HepG2 (cell line): Measurements from ENCODE around the gene C2orf92. TPM values are rescaled to one million over a fixed set of nuclear protein-coding genes. Genes with fewer than 3 reads are reported as not detected.

ENCODE experiments used
- ELF1 ChIP-seq: sonication (generic); formaldehyde crosslinking; IDR thresholded peaks from 2 replicates; pipeline ENCODE4 v1.4.0; 2020; ENCODE audit warnings: missing genetic modification reagents
- FOXP4 ChIP-seq: sonication (generic); formaldehyde crosslinking; IDR thresholded peaks from 2 replicates; pipeline ENCODE4 v1.4.0; 2020; ENCODE audit warnings: missing genetic modification reagents
- GFI1 ChIP-seq: sonication (generic); formaldehyde crosslinking; IDR thresholded peaks from 2 replicates; pipeline ENCODE4 v1.5.0; 2020; ENCODE audit warnings: missing genetic modification reagents, mild to moderate bottlenecking, borderline replicate concordance
- IRF1 ChIP-seq: sonication (generic); formaldehyde crosslinking; IDR thresholded peaks from 2 replicates; pipeline ENCODE4 v1.4.0; 2020; ENCODE audit warnings: low read depth, mild to moderate bottlenecking, missing genetic modification reagents
- NKX3-1 ChIP-seq: sonication (generic); formaldehyde crosslinking; IDR thresholded peaks from 2 replicates; pipeline ENCODE4 v1.5.0; 2020; ENCODE audit warnings: missing genetic modification reagents
- NR2C2 ChIP-seq: sonication (generic); formaldehyde crosslinking; IDR thresholded peaks from 2 replicates; pipeline ENCODE4 v1.4.0; 2020; ENCODE audit warnings: missing genetic modification reagents, mild to moderate bottlenecking, moderate library complexity, borderline replicate concordance
- NR2F1 ChIP-seq, 2 experiments: fragments of 450-650 bp in 1 of 2; formaldehyde crosslinking in 1 of 2; IDR thresholded peaks; 2 replicates each; pipeline versions ENCODE4 v1.5.0 to v1.6.1; 2016 to 2020; ENCODE audit warnings: mild to moderate bottlenecking in 1 of 2, missing compliant biosample characterization in 1 of 2, missing genetic modification reagents in 1 of 2, moderate library complexity in 1 of 2
- RORA ChIP-seq: sonication (generic); formaldehyde crosslinking; IDR thresholded peaks from 2 replicates; pipeline ENCODE4 v1.5.0; 2020; ENCODE audit warnings: mild to moderate bottlenecking, missing genetic modification reagents, moderate library complexity
- SALL2 ChIP-seq: sonication (generic); formaldehyde crosslinking; IDR thresholded peaks from 2 replicates; pipeline ENCODE4 v1.8.1; 2023; ENCODE audit warnings: mild to moderate bottlenecking, missing genetic modification reagents, inconsistent platforms
- TAF15 ChIP-seq: fragments of 200-400 bp; formaldehyde crosslinking; IDR thresholded peaks from one replicate; pipeline ENCODE4 v1.6.1; 2018; ENCODE audit warnings: mild to moderate bottlenecking, low read depth, low read length; ENCODE audit not compliant: poor library complexity, severe bottlenecking
- TOPORS ChIP-seq: sonication (generic); formaldehyde crosslinking; IDR thresholded peaks from 2 replicates; pipeline ENCODE4 v1.8.0; 2023; ENCODE audit warnings: mild to moderate bottlenecking, missing genetic modification reagents
- ZBED4 ChIP-seq: sonication (generic); formaldehyde crosslinking; IDR thresholded peaks from 2 replicates; pipeline ENCODE4 v1.4.0; 2020; ENCODE audit warnings: missing genetic modification reagents, borderline replicate concordance
- ZFP41 ChIP-seq: sonication (generic); formaldehyde crosslinking; IDR thresholded peaks from 2 replicates; pipeline ENCODE4 v1.4.0; 2020; ENCODE audit warnings: mild to moderate bottlenecking, missing genetic modification reagents, borderline replicate concordance
- ZKSCAN8 ChIP-seq: IDR thresholded peaks from 2 replicates; pipeline ENCODE4 v1.6.1; 2016; ENCODE audit warnings: borderline replicate concordance, missing genetic modification reagents, missing compliant biosample characterization
- ZNF143 ChIP-seq: sonication (generic); formaldehyde crosslinking; IDR thresholded peaks from 2 replicates; pipeline ENCODE4 v1.4.0; 2020; ENCODE audit warnings: missing genetic modification reagents
- ZNF496 ChIP-seq: sonication (generic); formaldehyde crosslinking; IDR thresholded peaks from 2 replicates; pipeline ENCODE4 v1.8.1; 2023; ENCODE audit warnings: mild to moderate bottlenecking, moderate library complexity, missing genetic modification reagents; ENCODE audit not compliant: insufficient replicate concordance
- ZNF503 ChIP-seq: sonication (generic); formaldehyde crosslinking; IDR thresholded peaks from 2 replicates; pipeline ENCODE4 v1.4.0; 2020; ENCODE audit warnings: missing genetic modification reagents
- ZNF598 ChIP-seq: sonication (generic); formaldehyde crosslinking; IDR thresholded peaks from 2 replicates; pipeline ENCODE4 v1.5.1; 2020; ENCODE audit warnings: mild to moderate bottlenecking, missing genetic modification reagents, borderline replicate concordance
- ZNF777 ChIP-seq: sonication (generic); formaldehyde crosslinking; IDR thresholded peaks from 2 replicates; pipeline ENCODE4 v1.4.0; 2020; ENCODE audit warnings: missing genetic modification reagents
- ZSCAN29 ChIP-seq: sonication (generic); formaldehyde crosslinking; conservative IDR thresholded peaks from 2 replicates; pipeline ENCODE4 v1.4.0; 2020; ENCODE audit warnings: mild to moderate bottlenecking, missing genetic modification reagents
- polyA plus RNA-seq, 8 experiments: library from polyadenylated mRNA; depleted of rRNA in 3 of 8; stranded (reverse) in 7 of 8; unstranded in 1 of 8; fragments of >200 nt; fragmentation: Illumina TruSeq in 4 of 8; extraction: Trizol in 4 of 8; gene quantifications; 2 replicates each; pipeline versions ENCODE4 v1.2.1 to v1.2.3, GENCODE V29; 2011 to 2016; ENCODE audit warnings: low read depth in 4 of 8, missing spikeins in 1 of 8, mixed read lengths in 1 of 8; ENCODE audit not compliant: insufficient read depth in 1 of 8
- total RNA-seq, 5 experiments: library from RNA; depleted of rRNA; stranded (reverse); fragments of >200 nt; fragmentation: Illumina TruSeq; extraction: Trizol; gene quantifications; 2 replicates each; pipeline ENCODE4 v1.2.3, GENCODE V29; 2016; ENCODE audit warnings: low read depth in 1 of 5

Gene C2orf92
- total and polyA plus RNA-seq, 2 of the 13 experiments (the other 11 are each of a cell fraction or from before 2014, with no cell fraction given), result 4.9 to 5.0 TPM

DNA sequence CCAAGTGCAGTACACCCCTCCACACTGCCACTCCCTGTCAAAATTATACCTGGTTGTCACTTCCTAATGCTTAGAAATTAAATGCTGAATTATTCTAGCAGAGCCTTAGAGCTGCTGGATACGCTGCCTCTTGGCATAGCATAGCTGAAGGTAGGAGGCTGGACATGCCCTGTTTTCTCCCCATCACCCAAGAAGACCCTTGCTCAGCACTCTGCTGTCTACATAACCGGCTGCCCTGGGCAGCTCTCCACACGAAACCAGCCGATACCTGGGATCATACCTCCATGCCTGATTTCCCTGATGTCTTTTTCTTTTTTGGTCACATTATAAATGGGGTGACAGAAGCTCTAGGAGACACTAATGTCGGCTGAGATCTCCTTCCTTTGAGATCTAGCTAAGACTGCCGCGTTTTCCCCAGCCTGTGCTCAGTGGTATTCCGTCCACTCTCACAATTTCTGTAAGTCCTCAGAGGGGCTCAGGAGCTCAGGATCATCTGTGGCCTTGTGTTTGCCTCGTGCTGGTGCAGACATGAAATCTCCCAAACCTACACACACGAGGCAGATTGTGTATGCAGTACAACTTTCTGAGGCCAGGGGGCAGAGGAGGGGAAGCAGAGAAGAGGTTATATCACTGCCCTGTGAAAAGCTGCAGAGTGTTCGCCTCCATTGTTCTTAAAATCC, 30.4 kb downstream of the C2orf92 start (continued):
- TF ChIP-seq ZNF503 (CRISPR knock-in tag), result no peak
- TF ChIP-seq ZFP41 (CRISPR knock-in tag), result no peak
- TF ChIP-seq RORA (CRISPR knock-in tag), result no peak
- TF ChIP-seq NKX3-1 (CRISPR knock-in tag), result no peak
- TF ChIP-seq ZBED4 (CRISPR knock-in tag), result no peak
- TF ChIP-seq ZNF598 (CRISPR knock-in tag), result no peak
- no peak for TF ChIP-seq GFI1 (CRISPR knock-in tag)
- no peak for TF ChIP-seq ZNF143 (CRISPR knock-in tag)
- no peak for TF ChIP-seq NR2C2 (CRISPR knock-in tag)
- TF ChIP-seq FOXP4 (CRISPR knock-in tag), result no peak
- TF ChIP-seq SALL2 (CRISPR knock-in tag), result no peak
- TF ChIP-seq ELF1 (CRISPR knock-in tag), result no peak
- no peak for TF ChIP-seq TAF15
- TF ChIP-seq NR2F1 (CRISPR knock-in tag; IDR thresholded peaks at IDR 0.05), result no peak
- TF ChIP-seq ZSCAN29 (CRISPR knock-in tag), result no peak
- no peak for TF ChIP-seq IRF1
- TF ChIP-seq ZNF777 (CRISPR knock-in tag), result no peak
- no peak for TF ChIP-seq ZNF496
- TF ChIP-seq ZKSCAN8 (CRISPR knock-in tag), result no peak
- TF ChIP-seq TOPORS (CRISPR knock-in tag), result no peak
